ENCODE data around the gene SLA2.

DNA sequence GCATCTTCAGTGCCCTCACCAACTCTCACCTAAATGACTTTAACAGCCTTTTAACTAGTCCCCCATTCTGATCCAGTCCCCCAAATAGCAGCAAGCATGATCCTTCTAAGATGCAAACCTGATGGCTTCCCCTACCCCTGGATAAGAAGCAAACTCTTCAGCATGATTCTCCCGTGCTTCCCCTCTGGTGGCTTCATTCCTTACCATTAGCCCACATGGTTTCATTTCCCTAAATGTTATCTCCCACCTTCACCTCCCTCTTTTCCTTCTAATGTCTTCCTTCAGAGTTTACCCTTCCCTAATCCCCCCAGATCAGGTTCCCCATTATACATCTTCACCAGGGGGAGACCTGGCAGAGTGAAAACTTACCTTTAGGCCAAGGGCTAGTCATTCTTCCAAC is 44.5 kb downstream of the SLA2 start:
- no peak for TF ChIP-seq POLR2AphosphoS5 (IDR thresholded peaks at IDR 0.05; ENCODE audit: low read depth, low read length)
- TF ChIP-seq, protein P1, sequence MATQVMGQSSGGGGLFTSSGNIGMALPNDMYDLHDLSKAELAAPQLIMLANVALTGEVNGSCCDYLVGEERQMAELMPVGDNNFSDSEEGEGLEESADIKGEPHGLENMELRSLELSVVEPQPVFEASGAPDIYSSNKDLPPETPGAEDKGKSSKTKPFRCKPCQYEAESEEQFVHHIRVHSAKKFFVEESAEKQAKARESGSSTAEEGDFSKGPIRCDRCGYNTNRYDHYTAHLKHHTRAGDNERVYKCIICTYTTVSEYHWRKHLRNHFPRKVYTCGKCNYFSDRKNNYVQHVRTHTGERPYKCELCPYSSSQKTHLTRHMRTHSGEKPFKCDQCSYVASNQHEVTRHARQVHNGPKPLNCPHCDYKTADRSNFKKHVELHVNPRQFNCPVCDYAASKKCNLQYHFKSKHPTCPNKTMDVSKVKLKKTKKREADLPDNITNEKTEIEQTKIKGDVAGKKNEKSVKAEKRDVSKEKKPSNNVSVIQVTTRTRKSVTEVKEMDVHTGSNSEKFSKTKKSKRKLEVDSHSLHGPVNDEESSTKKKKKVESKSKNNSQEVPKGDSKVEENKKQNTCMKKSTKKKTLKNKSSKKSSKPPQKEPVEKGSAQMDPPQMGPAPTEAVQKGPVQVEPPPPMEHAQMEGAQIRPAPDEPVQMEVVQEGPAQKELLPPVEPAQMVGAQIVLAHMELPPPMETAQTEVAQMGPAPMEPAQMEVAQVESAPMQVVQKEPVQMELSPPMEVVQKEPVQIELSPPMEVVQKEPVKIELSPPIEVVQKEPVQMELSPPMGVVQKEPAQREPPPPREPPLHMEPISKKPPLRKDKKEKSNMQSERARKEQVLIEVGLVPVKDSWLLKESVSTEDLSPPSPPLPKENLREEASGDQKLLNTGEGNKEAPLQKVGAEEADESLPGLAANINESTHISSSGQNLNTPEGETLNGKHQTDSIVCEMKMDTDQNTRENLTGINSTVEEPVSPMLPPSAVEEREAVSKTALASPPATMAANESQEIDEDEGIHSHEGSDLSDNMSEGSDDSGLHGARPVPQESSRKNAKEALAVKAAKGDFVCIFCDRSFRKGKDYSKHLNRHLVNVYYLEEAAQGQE (IDR thresholded peaks at IDR 0.05; ENCODE audit: insufficient read depth in 1 of 2, low read depth in 2 of 2, low read length in 2 of 2), result no peak

Measured in PFSK-1 (cell line).